GM23338 (cell line): ENCODE measurements around the gene DIP2C. TPM values are rescaled to one million over a fixed set of nuclear protein-coding genes. Genes with fewer than 3 reads are reported as not detected.
"Not testable (repeated sequence)": the region's sequence is repeated elsewhere in the genome, so short reads cannot be mapped to it uniquely, and the experiment has no call there.

Experiments
- ATAC-seq: fragments of 200-7000 bp; cut with Tn5 transposase; 3 replicates; pipeline ENCODE4 v1.9.1; 2020
- DNase-seq: peaks from one replicate; pipeline ENCODE4 v3.0.0-alpha.2; 2015; ENCODE audit warnings: low spot score
- H2AFZ ChIP-seq: fragments of 200-600 bp; sonication (generic); 2 replicates; pipeline ENCODE4 v1.8.0; 2016; ENCODE audit warnings: antibody characterized with exemption, mild to moderate bottlenecking, moderate library complexity
- H3F3A ChIP-seq: fragments of 200-600 bp; sonication (generic); replicated peaks from 2 replicates; pipeline ENCODE4 v1.8.0; 2017; ENCODE audit warnings: antibody characterized with exemption, mixed run types, low read depth
- H3K27ac ChIP-seq: fragments of 200-600 bp; sonication (generic); 2 replicates; pipeline ENCODE4 v1.6.1; 2016; ENCODE audit warnings: low read depth
- H3K27me3 ChIP-seq: fragments of 200-600 bp; sonication (generic); 2 replicates; pipeline ENCODE4 v1.8.0; 2016; ENCODE audit warnings: mild to moderate bottlenecking, mixed run types, moderate library complexity; ENCODE audit not compliant: insufficient read depth
- H3K36me3 ChIP-seq: fragments of 200-600 bp; sonication (generic); 2 replicates; pipeline ENCODE4 v1.8.0; 2016; ENCODE audit warnings: mild to moderate bottlenecking; ENCODE audit not compliant: insufficient read depth
- H3K4me1 ChIP-seq: fragments of 200-600 bp; sonication (generic); 2 replicates; pipeline ENCODE4 v1.8.0; 2016; ENCODE audit warnings: mild to moderate bottlenecking, moderate library complexity; ENCODE audit not compliant: insufficient read depth
- H3K4me2 ChIP-seq: fragments of 200-600 bp; sonication (generic); 2 replicates; pipeline ENCODE4 v1.7.1; 2017; ENCODE audit warnings: mixed run types
- H3K4me3 ChIP-seq: fragments of 200-600 bp; sonication (generic); 2 replicates; pipeline ENCODE4 v1.6.1; 2016; ENCODE audit warnings: mixed run types
- H3K79me2 ChIP-seq: fragments of 200-600 bp; sonication (generic); replicated peaks from 2 replicates; pipeline ENCODE4 v1.8.0; 2017; ENCODE audit warnings: mild to moderate bottlenecking; ENCODE audit not compliant: insufficient read depth
- H3K9me2 ChIP-seq: fragments of 200-600 bp; sonication (generic); 2 replicates; pipeline ENCODE4 v1.8.0; 2017; ENCODE audit not compliant: insufficient read depth
- H4K20me1 ChIP-seq: fragments of 200-600 bp; sonication (generic); replicated peaks from 2 replicates; pipeline ENCODE4 v1.8.0; 2017; ENCODE audit warnings: mild to moderate bottlenecking; ENCODE audit not compliant: insufficient read depth
- H3K27ac Mint-ChIP-seq: 2 replicates; pipeline ENCODE4 v1.8.0; 2020; ENCODE audit warnings: inconsistent platforms, mild to moderate bottlenecking, moderate library complexity, mixed read lengths
- H3K27me3 Mint-ChIP-seq: 3 replicates; pipeline ENCODE4 v1.8.0; 2022; ENCODE audit warnings: low read depth, mild to moderate bottlenecking, moderate library complexity, mixed read lengths, inconsistent platforms; ENCODE audit not compliant: insufficient read depth, poor library complexity
- H3K36me3 Mint-ChIP-seq: 3 replicates; pipeline ENCODE4 v1.8.0; 2021; ENCODE audit warnings: low read depth, mild to moderate bottlenecking, inconsistent platforms, moderate library complexity, mixed read lengths
- H3K4me1 Mint-ChIP-seq: 3 replicates; pipeline ENCODE4 v1.8.0; 2020; ENCODE audit warnings: mild to moderate bottlenecking, inconsistent platforms, mixed read lengths
- H3K4me3 Mint-ChIP-seq: 3 replicates; pipeline ENCODE4 v1.8.0; 2021; ENCODE audit warnings: moderate library complexity, mild to moderate bottlenecking, inconsistent platforms, mixed read lengths
- H3K9me3 Mint-ChIP-seq: 3 replicates; pipeline ENCODE4 v1.8.0; 2020; ENCODE audit warnings: moderate library complexity, mild to moderate bottlenecking, inconsistent platforms, mixed read lengths
- EZH2 ChIP-seq: fragments of 200-600 bp; sonication (generic); IDR thresholded peaks from one replicate; pipeline ENCODE4 v1.8.0; 2017; ENCODE audit warnings: antibody characterized with exemption, mild to moderate bottlenecking, low read depth; ENCODE audit not compliant: unreplicated experiment
- NANOG ChIP-seq: IDR thresholded peaks from 2 replicates; pipeline ENCODE4 v1.6.1; 2016; ENCODE audit warnings: antibody characterized with exemption, borderline replicate concordance
- POLR2AphosphoS5 ChIP-seq: IDR thresholded peaks from 2 replicates; pipeline ENCODE4 v1.6.1; 2016; ENCODE audit warnings: antibody characterized with exemption, low read depth
- ZNF331 ChIP-seq: fragments of 250-450 bp; sonication (Bioruptor Pico); IDR thresholded peaks from 2 replicates; pipeline ENCODE4 v1.5.0; 2020; ENCODE audit warnings: low read depth, mild to moderate bottlenecking, moderate library complexity
- polyA plus RNA-seq: library from polyadenylated mRNA; unstranded; fragments of >200 nt; fragmentation: Nextera tagmentation; extraction: Ambion mirVana; gene quantifications from 2 replicates; pipeline ENCODE4 v1.2.1, GENCODE V29; 2016
- total RNA-seq: library from RNA; depleted of rRNA; stranded (reverse); fragments of >200 nt; shearing (Covaris generic); gene quantifications from 2 replicates; pipeline ENCODE4 v1.2.3, GENCODE V29; 2014
- TF ChIP-seq, protein P1 (sequence below), 2 experiments: fragments of 200-600 bp in 1 of 2; sonication (generic) in 1 of 2; conservative IDR thresholded peaks; 2 replicates each; pipeline versions ENCODE4 v1.5.1 to v1.6.1; 2016 to 2017; ENCODE audit warnings: antibody characterized with exemption in 2 of 2, low read depth in 2 of 2, mild to moderate bottlenecking in 2 of 2, moderate library complexity in 1 of 2
- TF ChIP-seq, protein P2 (sequence below): IDR thresholded peaks from 2 replicates; pipeline ENCODE4 v1.6.1; 2016; ENCODE audit warnings: antibody characterized with exemption

Gene DIP2C
- total and polyA plus RNA-seq, 2 experiments from 2014 or later = 5.1 to 7.7 TPM

DNA sequence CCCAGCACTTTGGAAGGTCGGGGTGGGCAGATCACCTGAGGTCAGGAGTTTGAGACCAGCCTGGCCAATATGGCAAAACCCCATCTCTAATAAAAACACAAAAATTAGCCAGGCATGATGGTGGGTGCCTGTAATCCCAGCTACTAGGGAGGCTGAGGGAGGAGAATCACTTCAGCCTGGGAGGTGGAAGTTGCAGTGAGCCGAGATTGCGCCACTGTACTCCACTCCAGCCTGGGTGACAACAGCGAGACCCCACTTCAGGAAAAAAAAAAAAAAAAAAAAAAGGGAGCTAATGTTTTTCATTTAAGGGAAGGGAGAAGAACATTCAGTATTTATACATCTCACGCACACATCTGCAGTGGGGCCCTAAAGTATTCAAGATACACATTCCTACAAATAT is 176.8 kb downstream of the DIP2C start:
- Mint-ChIP-seq H3K36me3 (peaks cover 11% of the 10 kb centered on the region), H3K27me3 (peaks cover 43% of the 10 kb centered on the region)
- H3K79me2 ChIP-seq, H4K20me1 ChIP-seq, H3F3A ChIP-seq, H3K4me1 ChIP-seq, H3K4me1 Mint-ChIP-seq, H3K4me3 Mint-ChIP-seq, H2AFZ ChIP-seq, H3K4me3 ChIP-seq, H3K9me3 Mint-ChIP-seq, H3K27ac ChIP-seq, H3K9me2 ChIP-seq, ATAC-seq, H3K36me3 ChIP-seq, H3K4me2 ChIP-seq, DNase-seq, H3K27ac Mint-ChIP-seq: not testable (repeated sequence)
- peaks cover 29% of the 10 kb centered on the region for H3K27me3 ChIP-seq

DNA sequence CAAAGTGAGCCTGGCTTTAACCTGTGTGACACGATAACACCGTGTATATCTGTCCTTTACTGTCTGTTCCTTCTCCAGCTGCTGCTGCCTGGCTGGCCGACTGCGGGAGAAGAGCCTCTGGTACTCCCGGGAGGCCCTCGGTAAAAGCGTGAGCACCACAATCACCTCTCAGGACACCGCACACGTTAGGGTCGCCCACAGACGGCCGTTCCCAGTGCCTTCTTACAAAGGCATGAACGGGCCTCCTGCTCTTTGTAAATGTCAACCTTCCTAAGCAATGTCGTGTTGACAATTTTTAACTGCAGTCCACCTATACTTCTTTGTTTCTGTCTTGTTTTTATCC is 177.6 kb downstream of the DIP2C start:
- H4K20me1 ChIP-seq = no peaks in the 10 kb centered on the region; the same call in 1 of the 2 replicates
- DNase-seq = no peak

More for the DNA sequence above, 177.6 kb downstream of the DIP2C start:
- no peak overlapping the region for H3K27ac Mint-ChIP-seq
- no peak for ATAC-seq
- H3K4me1 Mint-ChIP-seq = peaks cover 5% of the 10 kb centered on the region
- peaks cover 5% of the 10 kb centered on the region; the same call in 2 of the 3 replicates for H3K9me3 Mint-ChIP-seq
- H3K4me3 Mint-ChIP-seq = no peak overlapping the region
- H3K36me3 ChIP-seq = no peaks in the 10 kb centered on the region
- H2AFZ ChIP-seq = no peak overlapping the region
- H3K79me2 ChIP-seq = no peaks in the 10 kb centered on the region
- H3K4me2 ChIP-seq = no peak overlapping the region
- H3K4me3 ChIP-seq = no peak overlapping the region
- peaks cover 37% of the 10 kb centered on the region for H3K27me3 ChIP-seq
- peaks cover 15% of the 10 kb centered on the region for H3K36me3 Mint-ChIP-seq
- TF ChIP-seq POLR2AphosphoS5 = no peak
- TF ChIP-seq, protein P1, sequence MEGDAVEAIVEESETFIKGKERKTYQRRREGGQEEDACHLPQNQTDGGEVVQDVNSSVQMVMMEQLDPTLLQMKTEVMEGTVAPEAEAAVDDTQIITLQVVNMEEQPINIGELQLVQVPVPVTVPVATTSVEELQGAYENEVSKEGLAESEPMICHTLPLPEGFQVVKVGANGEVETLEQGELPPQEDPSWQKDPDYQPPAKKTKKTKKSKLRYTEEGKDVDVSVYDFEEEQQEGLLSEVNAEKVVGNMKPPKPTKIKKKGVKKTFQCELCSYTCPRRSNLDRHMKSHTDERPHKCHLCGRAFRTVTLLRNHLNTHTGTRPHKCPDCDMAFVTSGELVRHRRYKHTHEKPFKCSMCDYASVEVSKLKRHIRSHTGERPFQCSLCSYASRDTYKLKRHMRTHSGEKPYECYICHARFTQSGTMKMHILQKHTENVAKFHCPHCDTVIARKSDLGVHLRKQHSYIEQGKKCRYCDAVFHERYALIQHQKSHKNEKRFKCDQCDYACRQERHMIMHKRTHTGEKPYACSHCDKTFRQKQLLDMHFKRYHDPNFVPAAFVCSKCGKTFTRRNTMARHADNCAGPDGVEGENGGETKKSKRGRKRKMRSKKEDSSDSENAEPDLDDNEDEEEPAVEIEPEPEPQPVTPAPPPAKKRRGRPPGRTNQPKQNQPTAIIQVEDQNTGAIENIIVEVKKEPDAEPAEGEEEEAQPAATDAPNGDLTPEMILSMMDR (conservative IDR thresholded peaks at IDR 0.05; ENCODE audit: low read depth in 2 of 2) = no peak
- no peak for TF ChIP-seq NANOG
- no peak for TF ChIP-seq ZNF331 (CRISPR knock-in tag)
- TF ChIP-seq, protein P2, sequence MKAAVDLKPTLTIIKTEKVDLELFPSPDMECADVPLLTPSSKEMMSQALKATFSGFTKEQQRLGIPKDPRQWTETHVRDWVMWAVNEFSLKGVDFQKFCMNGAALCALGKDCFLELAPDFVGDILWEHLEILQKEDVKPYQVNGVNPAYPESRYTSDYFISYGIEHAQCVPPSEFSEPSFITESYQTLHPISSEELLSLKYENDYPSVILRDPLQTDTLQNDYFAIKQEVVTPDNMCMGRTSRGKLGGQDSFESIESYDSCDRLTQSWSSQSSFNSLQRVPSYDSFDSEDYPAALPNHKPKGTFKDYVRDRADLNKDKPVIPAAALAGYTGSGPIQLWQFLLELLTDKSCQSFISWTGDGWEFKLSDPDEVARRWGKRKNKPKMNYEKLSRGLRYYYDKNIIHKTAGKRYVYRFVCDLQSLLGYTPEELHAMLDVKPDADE = no peak
- no peak for TF ChIP-seq EZH2
- H3K9me2 ChIP-seq = no peaks in the 10 kb centered on the region
- peaks cover 4% of the 10 kb centered on the region; the same call in 1 of the 2 replicates for H3F3A ChIP-seq
- H3K27me3 Mint-ChIP-seq = peaks cover 50% of the 10 kb centered on the region
- H3K4me1 ChIP-seq = no peaks in the 10 kb centered on the region
- H3K27ac ChIP-seq = no peak overlapping the region
